Measurements from ENCODE around the gene USP32. TPM values are rescaled to one million over a fixed set of nuclear protein-coding genes. Genes with fewer than 3 reads are reported as not detected.
"Not testable (repeated sequence)": the region's sequence is repeated elsewhere in the genome, so short reads cannot be mapped to it uniquely, and the experiment has no call there.

Gene USP32
- total RNA-seq, 1 donor from 2014 or later = 37.6 TPM

GRCh38 chr17:60231234-60231633 lies 160.7 kb downstream of the USP32 start:
- peak; percentile 16 to 52 for DNase-seq (ENCODE audit: low read depth in 2 of 2)

DNA sequence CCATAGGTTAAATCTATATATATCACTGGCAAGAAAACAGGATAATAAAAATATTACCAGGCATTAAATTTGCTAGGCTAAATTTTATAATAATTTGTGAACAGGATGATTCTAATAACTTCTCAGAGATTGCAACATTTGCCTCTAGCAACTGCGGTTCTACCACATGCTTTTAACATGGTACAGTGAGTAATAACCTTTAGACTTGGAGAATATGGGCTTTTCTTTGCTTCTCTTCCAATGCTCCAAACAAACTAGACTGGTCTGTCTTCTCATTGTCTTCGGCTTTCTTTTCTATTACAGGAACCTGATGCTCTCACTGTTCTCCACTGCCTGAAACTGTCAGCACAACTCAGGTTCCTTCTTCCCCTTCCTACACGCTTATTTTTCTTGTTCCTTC lies 161.6 kb downstream of the USP32 start:
- DNase-seq (ENCODE audit: low read depth in 2 of 2) = no peak

DNA sequence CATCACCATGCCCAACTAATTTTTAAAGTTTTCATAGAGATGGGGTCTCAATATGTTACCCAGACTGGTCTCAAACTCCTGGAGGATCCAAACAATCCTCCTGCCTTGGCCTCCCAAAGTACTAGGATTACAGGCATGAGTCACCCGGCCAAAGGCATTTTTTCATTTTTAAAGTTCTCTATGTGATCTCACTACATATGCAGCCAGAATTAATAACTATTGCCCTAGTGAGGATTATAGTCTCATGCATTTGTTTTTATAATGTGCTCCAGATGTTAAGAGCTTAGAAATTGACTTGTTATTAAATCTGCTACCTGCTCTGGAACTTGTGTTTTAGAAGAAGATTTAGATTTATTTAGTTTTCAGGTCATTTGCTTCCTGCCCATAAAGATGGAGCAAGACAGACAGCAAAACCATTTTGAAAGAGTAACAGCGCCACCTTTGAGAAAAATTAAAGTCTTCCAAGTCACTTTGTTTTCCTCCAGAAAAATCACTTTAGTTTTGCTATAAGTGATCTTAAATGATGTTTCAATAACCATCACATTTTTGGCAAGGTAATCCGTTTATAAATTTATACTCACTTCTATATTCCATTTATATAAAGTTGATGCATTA lies 162.6 kb downstream of the USP32 start:
- peak in 1 of 2 donors; percentile 26 for DNase-seq (ENCODE audit: low read depth in 2 of 2)

- not testable (repeated sequence) for DNase-seq (ENCODE audit: low read depth in 2 of 2)
Observed at GRCh38 chr17:60227276-60227675, 164.7 kb downstream of the USP32 start.

DNA sequence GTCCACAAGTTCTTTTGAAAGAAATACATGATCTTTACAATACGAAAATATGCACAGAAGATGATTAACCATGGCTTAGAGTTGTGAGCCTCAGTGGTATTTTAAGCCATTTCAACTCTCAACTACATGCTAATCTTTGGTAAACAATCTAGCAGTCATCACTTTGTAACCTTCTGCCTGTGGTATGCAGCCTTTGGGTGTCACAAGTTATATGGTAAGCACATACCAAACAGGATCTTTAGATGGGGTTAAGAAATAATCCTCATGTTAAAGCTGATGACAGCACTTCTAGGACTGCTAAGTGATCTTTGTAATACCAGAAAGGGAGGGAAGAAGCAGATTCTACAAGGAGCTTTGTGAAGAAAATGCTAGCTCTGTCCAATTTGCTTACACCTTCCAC lies 167.9 kb downstream of the USP32 start:
- peak in 1 of 2 donors; percentile 4 for DNase-seq (ENCODE audit: low read depth in 2 of 2)

- peak in 1 of 2 donors; percentile 76 for DNase-seq (ENCODE audit: low read depth in 2 of 2)
Observed at GRCh38 chr17:60223456-60223855, 168.5 kb downstream of the USP32 start.

- not testable (repeated sequence) for DNase-seq (ENCODE audit: low read depth in 2 of 2)
Observed at GRCh38 chr17:60218774-60219173, 173.2 kb downstream of the USP32 start.

DNA sequence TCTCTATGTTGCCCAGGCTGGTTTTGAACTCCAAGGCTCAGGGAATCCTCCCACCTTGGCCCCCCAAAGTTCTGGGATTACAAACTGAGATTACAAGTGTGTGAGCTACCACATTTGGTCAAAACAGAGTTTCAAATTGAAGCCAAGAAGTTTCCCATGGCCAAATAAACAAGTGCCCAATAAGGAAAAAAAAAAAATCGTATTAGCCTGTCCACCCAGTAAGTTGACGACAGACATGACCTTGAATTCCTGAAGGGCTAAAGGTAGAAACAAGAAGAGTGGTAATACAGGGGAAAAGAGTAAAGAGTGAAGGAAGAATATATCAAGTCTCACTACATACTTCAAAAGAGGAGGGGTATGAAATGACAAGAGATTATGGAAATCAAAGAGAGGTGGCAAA lies 176.0 kb downstream of the USP32 start:
- DNase-seq (ENCODE audit: low read depth in 2 of 2) = not testable (repeated sequence)

- DNase-seq (ENCODE audit: low read depth in 2 of 2) = not testable (repeated sequence)
Observed at GRCh38 chr17:60211282-60211681, 180.7 kb downstream of the USP32 start.

- not testable (repeated sequence) for DNase-seq (ENCODE audit: low read depth in 2 of 2)
Observed at GRCh38 chr17:60208302-60208701, 183.6 kb downstream of the USP32 start.

- DNase-seq (ENCODE audit: low read depth in 2 of 2) = not testable (repeated sequence)
Observed at GRCh38 chr17:60205782-60206181, 186.2 kb downstream of the USP32 start.

DNA sequence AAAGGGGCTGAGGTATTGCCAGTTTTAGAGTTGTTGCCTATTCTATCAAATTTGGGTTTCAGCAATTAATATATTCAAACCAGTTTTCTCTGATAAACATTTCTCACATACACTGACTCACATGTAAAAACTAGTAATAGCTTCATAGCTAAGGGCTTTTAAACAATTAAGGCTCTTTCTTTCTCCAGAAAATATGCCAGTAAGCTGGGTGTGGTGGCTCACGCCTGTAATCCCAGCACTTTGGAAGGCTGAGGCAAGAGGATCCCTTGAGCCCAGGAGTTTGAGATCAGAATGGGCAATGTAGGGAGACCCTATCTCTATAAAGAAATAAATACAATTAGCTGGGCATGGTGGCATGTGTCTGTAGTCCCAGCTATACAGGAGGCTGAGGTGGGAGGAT lies 193.3 kb downstream of the USP32 start:
- DNase-seq (ENCODE audit: low read depth in 2 of 2) = not testable (repeated sequence)

DNA sequence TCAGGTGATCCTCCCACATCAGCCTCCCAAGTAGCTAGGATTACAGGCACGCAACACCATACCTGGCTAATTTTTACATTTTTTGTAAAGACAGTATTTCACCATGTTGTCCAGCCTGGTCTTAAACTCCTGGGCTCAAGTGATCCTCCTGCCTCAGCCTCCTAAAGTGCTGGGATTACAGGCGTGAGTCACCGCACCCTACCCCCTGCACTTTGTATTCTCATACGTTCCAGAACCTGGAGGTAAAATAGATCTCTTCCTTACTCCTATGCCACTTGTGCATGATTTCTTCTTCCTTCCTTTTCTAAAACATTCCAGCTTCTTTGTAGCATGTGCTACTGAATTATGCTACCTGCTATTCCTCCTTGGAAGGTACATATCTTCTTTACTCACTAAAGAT lies 197.8 kb downstream of the USP32 start:
- DNase-seq (ENCODE audit: low read depth in 2 of 2) = not testable (repeated sequence)

DNA sequence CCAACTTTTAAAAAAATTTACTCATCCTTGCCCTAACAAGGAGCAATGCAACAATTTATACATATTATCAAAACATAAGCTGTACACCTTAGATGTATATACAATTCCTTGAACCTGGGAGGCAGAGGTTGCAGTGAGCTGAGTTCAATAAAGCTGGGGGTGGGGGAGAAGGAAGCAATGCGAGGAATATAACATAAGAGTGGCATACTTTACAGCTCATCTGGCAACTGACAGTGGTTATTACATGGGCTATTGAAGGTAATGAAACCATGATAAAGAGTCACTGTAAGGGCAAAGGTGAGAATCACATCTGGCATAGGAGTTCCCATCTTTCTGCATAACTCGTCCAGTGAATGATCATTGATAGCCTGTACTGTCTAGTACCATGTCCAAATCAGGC lies 198.5 kb downstream of the USP32 start:
- DNase-seq (ENCODE audit: low read depth in 2 of 2) = no peak

GRCh38 chr17:60193032-60193431 lies 198.9 kb downstream of the USP32 start:
- not testable (repeated sequence) for DNase-seq (ENCODE audit: low read depth in 2 of 2)

- DNase-seq (ENCODE audit: low read depth in 2 of 2) = not testable (repeated sequence)
Observed at GRCh38 chr17:60190032-60190431, 201.9 kb downstream of the USP32 start.

GRCh38 chr17:60188759-60189158 lies 203.2 kb downstream of the USP32 start:
- no peak for DNase-seq (ENCODE audit: low read depth in 2 of 2)

DNA sequence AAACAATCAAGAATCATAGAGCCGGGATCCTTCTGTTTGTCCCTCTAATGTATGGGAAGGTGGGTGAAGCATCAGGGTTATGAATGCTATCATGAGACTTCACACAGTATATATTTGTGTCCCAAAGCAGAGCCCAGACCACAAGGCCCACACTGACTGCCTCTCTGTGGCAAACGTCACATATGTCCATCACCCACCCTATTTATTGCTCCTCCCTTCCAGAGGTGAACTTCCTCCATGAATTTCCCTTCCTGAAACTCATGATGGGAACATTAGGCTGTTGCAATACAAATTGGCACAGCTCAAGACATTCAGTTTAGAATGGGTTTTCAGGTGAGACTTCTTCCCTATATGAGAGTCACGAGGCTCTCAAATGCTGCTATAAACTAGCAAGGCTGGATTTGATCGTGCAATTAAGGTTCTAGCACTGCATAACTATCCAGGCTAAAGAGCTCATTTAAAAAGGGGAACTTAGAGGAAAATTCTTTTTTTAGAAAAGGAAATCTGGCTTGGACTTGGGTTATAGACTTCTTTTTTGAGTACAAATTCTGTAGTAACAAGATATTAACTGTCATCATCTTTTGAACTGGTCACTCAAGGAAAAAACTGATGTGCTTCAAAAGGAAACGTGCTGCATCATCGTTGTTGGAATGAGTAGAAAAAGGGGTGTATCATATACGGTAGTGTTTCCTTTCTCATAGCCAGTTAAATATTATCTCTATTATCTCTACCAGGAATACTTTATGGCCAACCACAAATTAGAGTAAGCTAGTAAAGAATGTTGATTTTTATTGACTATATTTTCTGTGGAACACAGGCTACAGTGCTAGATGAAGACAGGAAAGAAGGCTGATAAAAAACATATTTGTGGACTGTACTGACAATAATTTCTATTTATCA lies 204.8 kb downstream of the USP32 start:
- peak in 1 of 2 donors; percentile 45 for DNase-seq (ENCODE audit: low read depth in 2 of 2)

DNA sequence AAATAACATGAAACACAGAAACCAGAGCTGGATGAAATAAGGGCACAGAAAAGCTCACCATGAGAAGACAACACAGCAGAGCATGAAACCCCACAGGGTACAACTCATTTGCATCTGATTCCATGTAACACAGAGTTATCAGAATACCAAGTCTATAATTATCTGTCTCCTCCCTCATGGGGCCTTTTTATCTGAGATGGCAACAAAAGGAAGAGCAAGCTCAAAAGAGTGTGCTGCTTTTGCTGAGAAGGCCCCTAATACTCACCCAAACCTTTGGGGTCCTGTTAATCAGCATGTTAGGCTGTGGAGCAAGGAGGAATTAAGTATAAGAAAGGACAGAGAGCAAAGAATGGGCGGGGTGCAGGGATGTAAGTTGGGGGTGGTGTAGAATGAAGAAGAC lies 205.6 kb downstream of the USP32 start:
- not testable (repeated sequence) for DNase-seq (ENCODE audit: low read depth in 2 of 2)

- DNase-seq (ENCODE audit: low read depth in 2 of 2) = not testable (repeated sequence)
Observed at GRCh38 chr17:60180380-60180779, 211.6 kb downstream of the USP32 start.

GRCh38 chr17:60178180-60178579 lies 213.8 kb downstream of the USP32 start:
- not testable (repeated sequence) for DNase-seq (ENCODE audit: low read depth in 2 of 2)

GRCh38 chr17:60176763-60177162 lies 215.2 kb downstream of the USP32 start:
- not testable (repeated sequence) for DNase-seq (ENCODE audit: low read depth in 2 of 2)

DNA sequence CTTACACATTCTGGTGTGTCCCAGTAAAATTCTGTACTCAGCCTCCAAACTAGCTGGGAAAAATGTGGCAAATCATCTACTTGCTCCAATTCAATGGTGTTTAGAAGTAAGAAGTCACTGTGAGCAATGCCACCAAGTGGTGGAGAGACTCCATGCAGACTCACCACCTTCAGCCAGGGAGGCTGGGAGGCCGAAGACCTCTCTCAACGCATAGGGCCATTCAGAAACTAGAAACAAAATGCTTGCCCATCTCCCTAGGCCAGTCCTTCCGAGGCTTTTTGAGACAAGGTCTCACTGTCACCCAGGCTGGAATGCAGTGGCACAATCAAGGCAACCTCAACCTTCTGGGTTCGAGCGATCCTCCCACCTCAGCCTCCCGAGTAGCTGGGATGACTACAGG lies 217.2 kb downstream of the USP32 start:
- DNase-seq (ENCODE audit: low read depth in 2 of 2) = peak in 1 of 2 donors; percentile 47

All from dermis microvascular lymphatic vessel endothelial cell (primary cell).